Measurements from ENCODE around the gene FAM50B. TPM values are rescaled to one million over a fixed set of nuclear protein-coding genes. Genes with fewer than 3 reads are reported as not detected.

FAM50B gene
- total RNA-seq, 2 donors from 2014 or later, result 3.2 to 3.9 TPM

GRCh38 chr6:3804964-3805363 is 44.2 kb upstream of the FAM50B start:
- no peak overlapping the region for H3K4me3 ChIP-seq
- no peaks in the 10 kb centered on the region for H3K4me1 ChIP-seq
- no peaks in the 10 kb centered on the region for H3K9me3 ChIP-seq
- intact Hi-C loops (cut with DNase I), result no loop called here
- no peak for TF ChIP-seq CTCF (IDR thresholded peaks at IDR 0.05)
- H3K36me3 ChIP-seq, result no peaks in the 10 kb centered on the region
- DNase-seq, result no peak
- H3K27me3 ChIP-seq, result no peaks in the 10 kb centered on the region
- H3K27ac ChIP-seq, result no peak overlapping the region
- H3K9ac ChIP-seq (ENCODE audit: low read depth in 2 of 2, low read length in 2 of 2), result no peak overlapping the region

GRCh38 chr6:3805448-3806123 is 43.6 kb upstream of the FAM50B start:
- intact Hi-C loops (cut with DNase I), result no loop called here
- no peak for TF ChIP-seq CTCF (IDR thresholded peaks at IDR 0.05)
- Histone ChIP-seq H3K27ac (no peak overlapping the region), H3K27me3 (no peaks in the 10 kb centered on the region), H3K4me1 (no peaks in the 10 kb centered on the region), H3K4me3 (no peak overlapping the region), H3K36me3 (no peaks in the 10 kb centered on the region), H3K9ac (ENCODE audit: low read depth in 2 of 2, low read length in 2 of 2) (no peak overlapping the region), H3K9me3 (no peaks in the 10 kb centered on the region)
- no peak for DNase-seq

- Histone ChIP-seq H3K4me1 (no peaks in the 10 kb centered on the region), H3K36me3 (no peaks in the 10 kb centered on the region), H3K4me3 (no peak overlapping the region), H3K27me3 (no peaks in the 10 kb centered on the region), H3K9me3 (no peaks in the 10 kb centered on the region), H3K27ac (no peak overlapping the region), H3K9ac (ENCODE audit: low read depth in 2 of 2, low read length in 2 of 2) (no peak overlapping the region)
- no peak for DNase-seq
- intact Hi-C loops (cut with DNase I), result no loop called here
- no peak for TF ChIP-seq CTCF (IDR thresholded peaks at IDR 0.05)
Measured at GRCh38 chr6:3806169-3806922, 42.8 kb upstream of the FAM50B start.

- H3K27ac ChIP-seq, result no peak overlapping the region
- intact Hi-C loops (cut with DNase I), result no loop called here
- H3K9me3 ChIP-seq, result no peaks in the 10 kb centered on the region
- no peak overlapping the region for H3K4me3 ChIP-seq
- H3K36me3 ChIP-seq, result no peaks in the 10 kb centered on the region
- no peaks in the 10 kb centered on the region for H3K27me3 ChIP-seq
- no peak overlapping the region for H3K9ac ChIP-seq (ENCODE audit: low read depth in 2 of 2, low read length in 2 of 2)
- TF ChIP-seq CTCF (IDR thresholded peaks at IDR 0.05), result no peak
- H3K4me1 ChIP-seq, result no peaks in the 10 kb centered on the region
- no peak for DNase-seq
Measured at GRCh38 chr6:3808199-3808598, 41.0 kb upstream of the FAM50B start.

- Histone ChIP-seq H3K9me3 (no peaks in the 10 kb centered on the region), H3K4me1 (no peaks in the 10 kb centered on the region), H3K27me3 (no peaks in the 10 kb centered on the region), H3K9ac (ENCODE audit: low read depth in 2 of 2, low read length in 2 of 2) (no peak overlapping the region), H3K36me3 (no peaks in the 10 kb centered on the region), H3K27ac (no peak overlapping the region), H3K4me3 (no peak overlapping the region)
- no peak for TF ChIP-seq CTCF (IDR thresholded peaks at IDR 0.05)
- DNase-seq, result no peak
- intact Hi-C loops (cut with DNase I), result no loop called here
Measured at GRCh38 chr6:3808759-3809514, 40.2 kb upstream of the FAM50B start.

Measured in colonic mucosa (tissue), 4 donors.